Stimulated activated CD8-positive, alpha-beta memory T cell treated with anti-CD3 and anti-CD28 coated beads, Interleukin-2, amount 100 ng/mL, for 1 hour (primary cell): ENCODE data around the gene RNPEPL1.
"Not testable (repeated sequence)": the region's sequence is repeated elsewhere in the genome, so short reads cannot be mapped to it uniquely, and the experiment has no call there.

Experiments
- DNase-seq, 2 donors: peaks; one replicate each; pipeline ENCODE4 v3.0.0-alpha.2; 2020; ENCODE audit warnings: low read depth in 2 of 2

RNPEPL1 gene

DNA sequence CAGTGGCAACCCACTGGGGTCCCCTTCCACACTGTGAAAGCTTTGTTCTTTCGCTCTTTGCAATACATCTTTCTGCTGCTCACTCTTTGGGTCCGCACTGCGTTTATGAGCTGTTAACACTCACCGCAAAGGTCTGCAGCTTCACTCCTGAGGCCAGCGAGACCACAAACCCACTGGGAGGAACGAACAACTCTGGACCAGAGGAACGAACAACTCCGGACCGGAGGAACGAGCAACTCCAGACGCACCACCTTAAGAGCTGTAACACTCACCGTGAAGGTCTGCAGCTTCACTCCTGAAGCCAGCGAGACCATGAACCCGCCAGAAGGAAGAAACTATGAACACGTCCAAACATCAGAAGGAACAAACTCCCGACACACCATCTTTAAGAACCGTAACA lies 29.2 kb upstream of the RNPEPL1 start:
- not testable (repeated sequence) for DNase-seq

DNA sequence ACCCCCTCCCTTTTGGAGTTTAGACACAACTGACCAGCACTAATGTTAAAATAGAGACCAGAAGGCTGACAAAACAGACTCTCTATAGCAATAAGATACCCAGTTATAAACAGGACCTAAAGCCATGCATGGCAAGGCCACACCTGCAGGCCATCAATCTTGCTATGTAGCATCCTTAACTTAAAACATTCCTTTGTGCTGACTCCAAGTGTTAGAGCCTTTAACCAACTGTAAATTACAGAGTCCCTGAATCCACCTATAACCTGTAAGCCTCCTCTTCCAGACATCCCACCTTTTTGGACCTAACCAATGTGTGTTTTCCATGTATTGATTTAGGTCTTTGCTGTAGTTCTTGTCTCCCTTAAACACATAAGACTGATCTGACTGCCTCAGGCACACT lies 28.4 kb upstream of the RNPEPL1 start:
- DNase-seq: no peak

DNA sequence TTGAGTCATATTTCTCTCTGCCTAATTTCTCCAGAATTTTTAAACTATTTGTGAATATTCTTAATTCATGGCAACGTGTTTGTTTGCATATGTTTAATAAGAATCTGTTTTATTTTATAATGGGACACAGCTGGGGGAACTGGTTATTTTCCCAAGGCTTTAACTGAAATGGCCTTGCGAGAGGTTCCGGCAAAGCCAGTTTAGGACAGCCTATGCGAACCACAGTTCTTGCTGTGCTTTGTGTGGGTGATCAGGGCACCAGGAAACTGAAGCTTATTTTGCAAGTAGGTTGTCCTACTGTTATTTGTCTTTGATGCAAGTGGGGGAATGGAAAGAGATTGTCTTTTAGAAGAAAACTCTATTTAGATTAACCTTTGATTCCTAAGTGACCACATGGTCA lies 17.0 kb upstream of the RNPEPL1 start:
- no peak for DNase-seq

DNA sequence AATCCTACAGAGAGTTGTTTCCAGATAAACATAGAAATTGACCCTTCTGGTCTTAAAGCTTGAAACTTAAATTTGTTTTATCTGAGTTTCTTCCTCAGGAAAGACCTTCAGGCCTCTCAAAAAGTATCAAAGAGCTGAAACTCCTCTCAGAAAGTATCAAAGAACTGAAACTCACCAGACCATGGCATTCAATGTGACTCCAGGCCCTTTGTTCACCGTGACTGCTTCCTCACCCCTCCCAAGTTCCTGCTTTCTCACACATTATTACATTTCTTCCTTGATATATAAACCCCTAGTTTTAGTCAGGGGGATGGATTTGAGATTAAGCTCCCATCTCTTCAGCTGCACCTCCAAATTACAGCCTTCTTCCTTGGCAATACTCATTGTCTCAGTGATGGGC lies 16.5 kb upstream of the RNPEPL1 start:
- DNase-seq: no peak

DNA sequence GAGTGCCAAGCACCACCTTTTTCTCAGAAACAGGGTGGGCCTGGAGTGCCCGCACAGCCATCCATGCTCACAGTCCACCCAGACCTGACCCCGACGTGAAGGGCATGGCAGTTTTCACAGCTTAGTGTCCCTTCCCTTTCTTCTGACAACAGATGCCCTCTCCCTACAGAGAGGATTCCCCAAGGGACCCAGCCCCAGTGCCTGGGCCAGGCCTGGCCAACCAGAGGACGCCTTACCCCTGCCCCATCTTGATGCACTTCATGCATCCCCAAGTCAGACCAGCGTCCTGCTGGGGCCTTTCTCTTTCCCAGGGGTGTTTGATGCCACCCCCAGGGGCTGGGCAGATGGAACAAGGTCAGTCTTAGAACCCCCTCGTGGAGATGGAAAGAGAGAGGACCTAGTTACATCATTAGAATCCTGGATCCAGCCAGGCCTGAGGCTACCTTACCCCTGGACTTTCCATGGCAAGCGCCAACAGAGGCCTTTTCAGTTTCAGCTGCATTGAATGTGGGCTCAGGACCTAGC lies 14.3 kb upstream of the RNPEPL1 start:
- DNase-seq: no peak

DNA sequence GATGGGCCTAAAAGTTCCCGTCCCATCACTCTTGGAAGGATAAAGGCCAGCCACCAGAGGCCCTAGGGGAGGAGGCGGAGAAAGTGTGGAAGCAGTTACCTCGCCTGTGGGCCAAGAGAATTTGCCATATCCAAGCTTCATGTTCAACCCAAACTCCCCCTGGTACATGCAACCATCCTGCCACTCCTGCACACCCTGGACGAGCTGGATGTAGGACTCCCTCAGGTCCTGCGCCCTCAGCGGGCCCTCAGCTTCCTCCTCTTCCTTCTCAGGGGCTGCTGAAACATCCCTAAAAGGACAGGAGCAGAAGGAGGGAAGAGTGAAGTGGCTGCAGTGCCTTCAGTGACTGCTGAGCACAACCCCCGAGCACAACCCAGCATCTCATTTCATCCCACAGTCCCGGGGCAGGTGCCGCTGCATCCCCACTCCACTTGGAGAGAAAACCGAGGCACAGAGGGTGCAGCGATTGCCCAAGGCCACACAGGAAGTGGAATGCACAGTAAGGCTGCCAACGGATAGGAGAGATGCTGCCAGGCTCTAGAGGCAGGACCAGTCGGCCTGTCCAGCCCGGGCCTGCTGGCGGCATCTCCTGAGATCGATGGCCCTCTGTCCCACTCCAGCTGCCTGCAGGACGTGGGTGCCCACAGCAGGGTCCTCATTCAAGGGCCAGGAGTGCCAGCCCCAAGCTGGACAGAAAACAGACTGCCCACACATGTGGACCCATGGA lies 13.4 kb upstream of the RNPEPL1 start:
- no peak for DNase-seq

DNA sequence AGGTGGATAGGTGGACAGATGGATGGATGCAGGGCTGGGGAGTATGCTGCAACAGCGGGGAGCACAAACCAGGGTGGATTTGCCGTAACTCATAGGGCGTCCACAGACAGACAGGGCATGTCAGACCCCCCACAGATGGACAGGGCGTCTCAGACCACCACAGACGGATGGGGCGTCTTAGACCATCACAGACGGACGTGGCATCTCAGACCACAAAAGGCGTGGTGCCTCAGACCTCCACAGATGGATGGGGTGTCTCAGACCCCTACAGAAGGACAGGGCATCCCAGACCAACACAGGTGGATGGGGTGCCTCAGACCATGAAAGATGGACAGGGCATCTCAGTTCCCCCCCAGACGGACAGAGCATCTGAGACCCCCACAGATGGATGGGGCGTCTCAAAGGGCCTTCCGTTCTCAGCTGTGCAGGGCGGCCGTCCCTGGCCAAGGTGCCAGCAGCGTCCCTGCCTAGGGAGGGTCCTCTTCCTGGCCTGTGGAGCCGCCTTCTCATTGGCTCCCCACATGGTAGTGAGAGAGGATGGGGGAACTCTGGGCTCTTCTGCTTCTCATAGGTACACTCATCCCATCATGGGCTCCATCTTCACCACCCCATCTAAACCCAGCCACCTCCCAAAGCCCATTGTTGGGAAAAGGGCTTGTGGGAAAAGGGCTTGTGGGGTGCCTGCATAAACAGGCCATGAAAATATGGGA lies 12.6 kb upstream of the RNPEPL1 start:
- no peak for DNase-seq

DNA sequence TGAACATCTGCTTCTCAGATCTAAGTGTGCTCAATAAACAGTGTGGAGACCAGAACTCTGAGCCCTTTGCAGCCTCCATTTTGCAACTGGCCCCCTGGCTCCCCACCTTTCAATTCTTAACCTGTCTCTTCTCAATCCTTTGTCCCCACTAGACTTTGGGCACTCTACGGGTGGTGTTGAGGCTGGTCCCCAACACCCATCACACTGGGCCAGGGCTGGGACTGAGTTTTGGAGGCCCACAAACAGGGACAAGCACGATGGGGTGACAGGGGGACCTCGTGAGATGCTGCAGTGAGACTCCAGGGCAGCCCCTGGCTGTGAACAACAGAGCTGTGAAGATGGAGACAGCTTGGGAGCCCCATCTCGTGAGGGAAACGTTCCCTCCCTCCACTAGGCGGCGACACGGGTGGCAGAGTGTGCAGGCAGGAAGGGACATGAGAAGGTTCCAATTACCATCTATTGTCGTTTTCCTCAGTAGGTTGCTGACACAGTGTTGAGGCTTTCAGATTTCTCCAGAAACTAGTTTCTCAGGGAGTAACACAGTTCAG lies 11.7 kb upstream of the RNPEPL1 start:
- peak in 1 of 2 donors; percentile 52 for DNase-seq

DNA sequence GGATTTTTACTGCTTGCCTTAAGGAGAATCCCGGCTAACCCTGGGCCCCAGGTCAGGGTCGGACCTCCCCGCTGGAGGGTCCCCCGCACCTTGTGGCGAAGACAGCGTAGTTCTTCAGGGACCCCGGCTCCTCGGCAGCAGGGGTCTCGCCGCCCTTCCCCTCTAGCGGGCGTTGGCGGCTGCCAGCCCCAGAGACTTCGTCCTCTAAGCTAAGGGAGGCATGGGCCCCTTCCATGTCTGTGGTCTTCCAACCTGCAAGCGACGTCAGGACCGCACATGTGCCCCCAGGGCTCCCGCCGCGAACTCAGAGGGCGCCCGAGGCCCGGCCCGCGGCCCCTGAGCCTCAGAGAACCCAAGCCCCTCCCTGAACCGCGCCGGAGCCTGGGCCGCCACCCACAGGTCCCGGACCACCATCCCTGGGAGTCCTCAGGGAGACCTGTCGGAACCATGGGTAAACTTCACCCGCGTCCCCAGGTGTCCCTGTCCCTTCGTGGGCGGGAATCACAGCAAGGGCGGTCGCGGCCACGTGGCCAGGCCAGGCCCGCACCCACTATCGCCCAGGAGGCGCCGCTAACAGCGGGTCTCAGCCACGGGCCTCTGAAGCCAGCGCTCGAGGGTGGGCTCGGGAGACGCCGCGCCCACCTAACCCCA lies 11.1 kb upstream of the RNPEPL1 start:
- no peak for DNase-seq

DNA sequence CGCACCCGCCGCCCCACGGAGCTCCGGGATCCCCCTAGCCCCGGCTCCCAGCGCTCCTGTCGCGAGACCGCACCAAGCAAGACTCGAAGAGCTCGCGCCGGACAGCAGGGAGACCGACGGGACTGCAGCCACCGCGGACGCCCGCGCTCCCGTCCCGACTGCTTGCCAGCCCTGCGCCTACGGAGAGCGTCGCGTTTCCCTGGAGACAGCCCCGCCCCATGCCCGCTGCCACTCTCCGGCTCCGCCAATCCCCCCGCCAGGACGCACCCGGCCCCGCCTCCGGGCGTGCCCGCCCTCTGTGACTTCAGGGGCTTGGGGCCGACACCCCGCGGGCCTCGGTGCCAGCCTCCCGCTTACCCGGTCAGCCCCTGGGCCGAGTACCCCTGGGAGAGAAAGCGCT lies 10.5 kb upstream of the RNPEPL1 start, which contains the start of gene ANKMY1:
TSS of gene ANKMY1 (minus strand) at position 181 of the 400 bp plus-strand sequence. CDS start 653 bp downstream, outside the sequence.
- DNase-seq: peak in 1 of 2 donors; percentile 44

DNA sequence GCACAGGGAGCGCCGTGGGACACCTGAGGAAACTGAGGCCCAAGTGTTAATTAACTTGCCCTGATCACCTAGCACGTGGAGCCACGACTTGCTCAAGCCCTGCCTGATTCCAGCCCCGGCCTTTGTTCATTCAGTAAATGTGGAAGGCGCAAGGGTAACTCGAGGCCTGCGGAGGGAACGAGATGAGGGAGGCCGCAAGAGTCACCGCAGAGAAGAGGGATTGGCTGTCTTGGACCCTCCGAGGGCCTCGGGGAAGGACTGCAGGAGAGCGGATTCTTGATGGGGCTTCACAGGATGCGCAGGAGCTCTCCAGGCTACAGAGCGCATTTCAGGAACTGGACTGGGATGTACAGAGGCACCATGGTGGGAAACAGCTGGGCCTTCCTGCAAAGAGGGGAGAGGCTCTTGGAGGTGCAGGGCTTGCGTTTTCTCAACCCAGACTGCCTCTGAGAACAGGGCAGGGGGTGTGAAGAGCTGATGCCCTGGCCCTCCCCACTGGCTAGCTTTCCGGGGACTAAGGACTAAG lies 10.0 kb upstream of the RNPEPL1 start:
- DNase-seq: no peak

DNA sequence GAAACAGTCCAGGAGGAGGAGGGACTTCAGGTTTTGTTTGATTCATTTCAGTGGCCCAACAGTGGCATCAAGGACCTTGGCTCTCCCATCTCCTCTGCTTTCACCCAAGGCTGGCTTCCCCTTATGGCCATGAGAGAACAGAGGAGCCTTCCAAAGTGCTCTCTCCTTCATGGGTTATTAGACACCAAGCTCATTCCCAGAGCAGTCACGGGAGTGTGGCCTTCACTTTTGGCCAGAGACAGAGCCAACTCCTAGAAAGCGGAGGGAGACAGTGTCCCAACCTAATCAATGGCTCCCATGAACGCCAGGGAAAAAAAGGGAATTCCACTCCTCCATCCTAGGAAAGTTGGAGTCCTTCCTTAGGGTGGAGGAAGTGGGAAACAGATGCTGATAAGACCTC lies 9.0 kb upstream of the RNPEPL1 start:
- DNase-seq: no peak

DNA sequence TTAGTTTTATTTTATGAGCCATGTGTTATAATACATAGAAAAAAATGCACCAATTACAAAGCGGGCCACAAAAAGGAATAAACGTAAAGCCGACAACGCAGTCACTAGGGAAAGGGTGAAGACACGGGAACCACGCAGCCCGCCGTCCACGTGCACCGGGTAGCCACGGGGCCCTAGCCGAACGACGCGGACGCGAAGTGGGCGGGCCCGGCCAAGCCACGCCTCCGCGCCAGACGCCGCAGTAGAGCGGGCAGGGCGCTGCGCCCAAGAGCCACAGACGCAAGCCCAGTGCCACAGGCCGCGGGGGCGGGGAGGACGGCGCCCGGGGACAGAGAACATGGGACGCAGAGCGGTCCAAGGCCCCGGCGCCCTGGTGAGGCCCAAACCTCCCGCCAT lies 8.2 kb upstream of the RNPEPL1 start, which contains the start of gene DUSP28:
TSS of gene DUSP28 (plus strand) at position 274 of the 396 bp plus-strand sequence. CDS start 328 bp downstream, outside the sequence.
- peak; percentile 78 for DNase-seq

DNA sequence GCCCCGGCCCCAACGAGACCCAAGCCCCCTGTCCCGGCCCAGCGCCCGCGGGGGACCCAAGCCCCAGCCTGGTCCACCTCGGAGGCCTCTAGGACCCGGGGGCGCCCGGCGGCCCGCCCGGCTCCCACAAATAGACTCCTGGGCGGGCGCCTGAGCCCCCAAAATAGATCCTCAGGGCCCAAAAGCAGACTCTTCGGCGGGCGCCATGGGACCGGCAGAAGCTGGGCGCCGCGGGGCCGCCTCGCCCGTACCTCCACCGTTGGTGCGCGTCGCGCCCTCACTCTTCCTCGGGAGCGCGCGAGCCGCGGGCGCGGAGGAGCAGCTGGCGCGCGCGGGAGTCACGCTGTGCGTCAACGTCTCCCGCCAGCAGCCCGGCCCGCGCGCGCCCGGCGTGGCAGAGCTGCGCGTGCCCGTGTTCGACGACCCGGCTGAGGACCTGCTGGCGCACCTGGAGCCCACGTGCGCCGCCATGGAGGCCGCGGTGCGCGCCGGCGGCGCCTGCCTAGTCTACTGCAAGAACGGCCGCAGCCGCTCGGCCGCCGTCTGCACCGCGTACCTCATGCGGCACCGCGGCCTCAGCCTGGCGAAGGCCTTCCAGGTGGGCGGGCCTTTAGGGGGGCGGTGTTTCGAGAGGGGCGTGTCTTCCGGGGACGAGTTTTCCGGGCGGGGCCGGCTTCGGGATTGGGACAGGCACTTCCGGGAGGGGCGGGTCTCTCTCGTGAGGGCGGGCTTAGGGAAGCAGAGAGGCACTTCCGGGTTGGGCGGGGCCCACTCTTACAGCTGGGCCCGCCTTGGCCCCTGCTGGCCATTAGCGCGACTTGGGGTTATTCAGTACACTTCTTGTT lies 7.6 kb upstream of the RNPEPL1 start:
- DNase-seq: peak; percentile 99 to 100

DNA sequence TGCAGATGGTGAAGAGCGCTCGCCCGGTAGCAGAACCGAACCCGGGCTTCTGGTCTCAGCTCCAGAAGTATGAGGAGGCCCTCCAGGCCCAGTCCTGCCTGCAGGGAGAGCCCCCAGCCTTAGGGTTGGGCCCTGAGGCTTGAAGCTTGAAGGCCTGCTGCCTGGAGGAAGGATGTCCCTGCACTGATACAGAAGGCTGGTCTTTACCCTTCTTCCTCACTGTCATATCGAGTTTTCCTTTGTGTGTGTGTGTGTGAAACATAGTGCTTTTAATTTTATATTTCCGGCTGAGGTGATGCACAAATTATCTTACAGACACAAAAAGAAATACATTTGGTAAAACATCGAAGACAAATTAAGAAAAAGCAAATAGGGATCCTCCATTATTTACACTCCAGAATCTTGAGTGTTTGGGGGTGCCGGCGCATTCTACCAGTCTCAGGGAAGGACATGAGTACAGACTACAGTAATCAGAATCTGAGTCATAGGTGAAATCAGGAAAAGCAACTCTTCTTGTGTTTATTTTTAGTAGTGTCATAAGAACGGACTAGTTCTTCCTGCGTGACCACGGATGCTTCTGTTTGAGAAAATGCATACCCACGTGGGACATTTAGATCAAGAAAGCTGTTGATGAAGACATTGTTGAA lies 6.8 kb upstream of the RNPEPL1 start:
- no peak for DNase-seq

DNA sequence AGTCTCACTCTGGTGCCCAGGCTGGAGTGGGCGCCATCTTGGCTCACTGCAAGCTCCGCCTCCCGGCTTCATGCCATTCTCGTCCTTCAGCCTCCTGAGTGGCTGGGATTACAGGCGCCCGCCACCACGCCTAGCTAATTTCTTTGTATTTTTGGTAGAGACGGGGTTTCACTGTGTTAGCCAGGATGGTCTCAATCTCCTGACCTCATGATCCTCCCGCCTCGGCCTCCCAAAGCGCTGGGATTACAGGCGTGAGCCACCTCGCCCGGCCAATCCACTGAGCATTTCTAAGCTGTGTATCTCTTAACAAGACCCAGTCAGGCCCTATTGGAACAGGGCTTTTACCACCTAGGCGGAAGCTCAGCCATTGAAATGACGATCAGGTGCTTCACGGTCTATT lies 5.1 kb upstream of the RNPEPL1 start:
- not testable (repeated sequence) for DNase-seq

DNA sequence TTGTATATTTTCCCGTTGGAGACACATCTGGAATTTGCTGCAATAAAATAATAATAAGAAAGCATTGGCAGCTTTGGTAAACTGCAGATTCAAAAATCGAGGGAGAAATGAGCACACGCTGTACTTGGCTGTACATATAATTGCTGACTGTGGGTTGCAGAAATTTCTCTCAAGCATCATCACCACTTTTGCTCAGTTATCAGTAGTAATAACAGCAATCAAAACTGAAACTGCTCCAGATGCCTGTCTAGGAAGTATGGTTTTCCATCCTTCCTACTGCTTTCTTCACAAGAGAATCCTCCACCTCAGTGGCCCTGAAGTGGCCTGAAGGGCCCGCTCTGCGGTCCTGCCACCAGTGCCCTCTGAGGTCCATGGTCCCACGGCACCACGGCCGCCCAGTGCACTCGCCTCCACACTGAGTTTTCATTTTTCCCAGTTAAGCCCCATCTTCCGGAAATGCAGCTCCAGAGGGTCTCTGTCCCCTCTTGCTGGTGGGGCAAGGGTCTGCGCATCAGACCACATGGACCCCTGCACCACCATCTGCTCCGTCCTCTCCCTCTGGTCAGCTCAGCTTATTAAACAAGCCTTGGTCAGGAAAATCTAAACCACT lies 4.2 kb upstream of the RNPEPL1 start:
- no peak for DNase-seq

DNA sequence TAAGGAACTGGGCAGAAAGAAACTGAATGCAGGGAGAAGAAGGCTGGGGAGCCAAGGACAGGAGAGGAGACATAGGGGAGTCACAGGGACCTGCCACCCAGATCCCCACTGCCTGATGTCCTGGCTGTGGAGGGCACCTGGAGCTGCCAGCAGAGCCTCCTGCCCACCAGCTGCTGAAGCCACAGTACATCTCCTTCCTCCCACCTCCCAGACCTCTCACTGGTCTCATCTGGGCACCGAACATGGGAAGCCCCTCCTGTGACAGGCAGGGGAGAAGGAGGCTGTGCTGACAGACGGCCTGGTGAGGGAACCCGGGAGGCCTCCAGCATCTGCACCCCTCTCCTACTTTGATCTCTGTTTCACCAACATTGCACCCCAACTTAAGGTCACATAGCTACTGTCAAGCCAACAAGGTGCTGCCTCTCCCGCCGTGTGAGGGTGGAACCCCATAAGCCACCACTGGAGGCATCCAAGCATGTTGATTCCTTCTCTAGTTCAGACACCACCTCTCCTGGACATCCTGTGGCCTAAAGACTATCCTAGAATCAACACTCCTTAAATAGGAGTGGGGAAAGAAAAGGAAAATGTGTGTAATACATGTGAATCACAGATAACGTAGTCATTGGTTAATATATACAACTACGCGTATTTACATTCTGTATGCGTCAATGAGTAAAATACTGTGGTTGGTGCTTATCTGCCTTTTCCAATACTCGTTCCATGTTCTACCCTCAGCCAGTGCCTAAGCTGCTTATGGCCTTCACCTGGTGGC lies 3.5 kb upstream of the RNPEPL1 start:
- DNase-seq: no peak
